ENCODE measurements around the gene SLC26A11.

The SLC26A11 gene

GRCh38 chr17:80229011-80229410 lies 8.8 kb downstream of the SLC26A11 start:
- no peak for TF ChIP-seq CTCF (IDR thresholded peaks at IDR 0.05; ENCODE audit: low read depth, low read length)
- H3K27ac ChIP-seq = no peak overlapping the region

GRCh38 chr17:80232438-80232837 lies 12.2 kb downstream of the SLC26A11 start:
- DNase-seq = no peak
- TF ChIP-seq CTCF (IDR thresholded peaks at IDR 0.05; ENCODE audit: low read depth, low read length) = no peak
- Histone ChIP-seq H3K9me3 (ENCODE audit: severe bottlenecking) (peaks cover 19% of the 10 kb centered on the region), H3K27me3 (ENCODE audit: insufficient read depth, low read depth, severe bottlenecking) (no peaks in the 10 kb centered on the region), H3K4me3 (ENCODE audit: low read depth, low read length) (no peak overlapping the region), H3K36me3 (peaks cover 16% of the 10 kb centered on the region), H3K27ac (no peak overlapping the region)

More at GRCh38 chr17:80229011-80229410, 8.8 kb downstream of the SLC26A11 start:
- no peak overlapping the region for H3K4me3 ChIP-seq (ENCODE audit: low read depth, low read length)
- H3K36me3 ChIP-seq = peaks cover 12% of the 10 kb centered on the region
- H3K9me3 ChIP-seq (ENCODE audit: severe bottlenecking) = peaks cover 17% of the 10 kb centered on the region
- H3K27me3 ChIP-seq (ENCODE audit: insufficient read depth, low read depth, severe bottlenecking) = no peaks in the 10 kb centered on the region
- DNase-seq = no peak

- Histone ChIP-seq H3K36me3 (peaks cover 23% of the 10 kb centered on the region), H3K27ac (no peak overlapping the region), H3K9me3 (ENCODE audit: severe bottlenecking) (peaks cover 19% of the 10 kb centered on the region), H3K27me3 (ENCODE audit: insufficient read depth, low read depth, severe bottlenecking) (no peaks in the 10 kb centered on the region), H3K4me3 (ENCODE audit: low read depth, low read length) (no peak overlapping the region)
- DNase-seq = no peak
- no peak for TF ChIP-seq CTCF (IDR thresholded peaks at IDR 0.05; ENCODE audit: low read depth, low read length)
Measured at GRCh38 chr17:80233202-80233601, 13.0 kb downstream of the SLC26A11 start.

GRCh38 chr17:80236911-80237310 lies 16.7 kb downstream of the SLC26A11 start:
- Histone ChIP-seq H3K27me3 (ENCODE audit: insufficient read depth, low read depth, severe bottlenecking) (no peaks in the 10 kb centered on the region), H3K4me3 (ENCODE audit: low read depth, low read length) (no peak overlapping the region), H3K9me3 (ENCODE audit: severe bottlenecking) (peaks cover 19% of the 10 kb centered on the region), H3K27ac (no peak overlapping the region), H3K36me3 (peaks cover 34% of the 10 kb centered on the region)
- no peak for TF ChIP-seq CTCF (IDR thresholded peaks at IDR 0.05; ENCODE audit: low read depth, low read length)
- DNase-seq = no peak

GRCh38 chr17:80237386-80237785 lies 17.2 kb downstream of the SLC26A11 start:
- no peak for DNase-seq
- Histone ChIP-seq H3K27me3 (ENCODE audit: insufficient read depth, low read depth, severe bottlenecking) (no peaks in the 10 kb centered on the region), H3K4me3 (ENCODE audit: low read depth, low read length) (no peak overlapping the region), H3K9me3 (ENCODE audit: severe bottlenecking) (peaks cover 14% of the 10 kb centered on the region), H3K36me3 (peaks cover 36% of the 10 kb centered on the region), H3K27ac (no peak overlapping the region)
- TF ChIP-seq CTCF (IDR thresholded peaks at IDR 0.05; ENCODE audit: low read depth, low read length) = no peak

GRCh38 chr17:80242505-80242904 lies 22.3 kb downstream of the SLC26A11 start:
- DNase-seq = no peak
- peaks cover 43% of the 10 kb centered on the region for H3K36me3 ChIP-seq
- H3K27me3 ChIP-seq (ENCODE audit: insufficient read depth, low read depth, severe bottlenecking) = no peaks in the 10 kb centered on the region
- H3K9me3 ChIP-seq (ENCODE audit: severe bottlenecking) = no peaks in the 10 kb centered on the region
- no peak for TF ChIP-seq CTCF (IDR thresholded peaks at IDR 0.05; ENCODE audit: low read depth, low read length)
- no peak overlapping the region for H3K27ac ChIP-seq
- H3K4me3 ChIP-seq (ENCODE audit: low read depth, low read length) = no peak overlapping the region

Measured in WERI-Rb-1 (cell line).